ENCODE data around the gene PDGFB.

GRCh38 chr22:39256979-39257378 is 12.2 kb upstream of the PDGFB start:
- TF ChIP-seq CTCF (IDR thresholded peaks at IDR 0.05) (no peak), POLR2A (IDR thresholded peaks at IDR 0.05) (no peak)

All from body of pancreas (tissue), 4 donors.